IPS DF 19.7 (cell line): ENCODE results near the gene RHOBTB3.

ENCODE experiments used
- DNase-seq: peaks from one replicate; pipeline ENCODE4 v3.0.0-alpha.2; 2013; ENCODE audit warnings: low read depth, low spot score

RHOBTB3 gene

DNA sequence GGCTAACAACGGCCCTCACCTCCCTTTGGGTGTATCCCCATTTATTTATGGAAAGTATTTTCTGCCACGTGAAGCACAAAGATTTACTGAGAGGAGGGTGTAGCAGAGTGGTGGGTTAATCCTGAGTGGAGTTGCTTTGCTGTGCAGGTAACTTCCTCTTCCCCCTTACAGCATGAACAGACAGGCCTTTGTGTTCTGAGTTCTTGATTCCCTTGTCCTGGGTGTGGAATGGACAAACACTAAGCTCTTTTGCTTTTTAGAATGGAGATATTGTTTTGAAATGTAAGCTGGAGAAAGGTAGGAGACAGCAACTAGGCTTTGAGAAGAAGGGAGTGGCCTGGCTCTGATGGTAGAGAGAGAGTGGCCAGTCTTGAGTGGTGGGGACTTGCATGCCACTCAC is 108.5 kb downstream of the RHOBTB3 start:
- no peak for DNase-seq

DNA sequence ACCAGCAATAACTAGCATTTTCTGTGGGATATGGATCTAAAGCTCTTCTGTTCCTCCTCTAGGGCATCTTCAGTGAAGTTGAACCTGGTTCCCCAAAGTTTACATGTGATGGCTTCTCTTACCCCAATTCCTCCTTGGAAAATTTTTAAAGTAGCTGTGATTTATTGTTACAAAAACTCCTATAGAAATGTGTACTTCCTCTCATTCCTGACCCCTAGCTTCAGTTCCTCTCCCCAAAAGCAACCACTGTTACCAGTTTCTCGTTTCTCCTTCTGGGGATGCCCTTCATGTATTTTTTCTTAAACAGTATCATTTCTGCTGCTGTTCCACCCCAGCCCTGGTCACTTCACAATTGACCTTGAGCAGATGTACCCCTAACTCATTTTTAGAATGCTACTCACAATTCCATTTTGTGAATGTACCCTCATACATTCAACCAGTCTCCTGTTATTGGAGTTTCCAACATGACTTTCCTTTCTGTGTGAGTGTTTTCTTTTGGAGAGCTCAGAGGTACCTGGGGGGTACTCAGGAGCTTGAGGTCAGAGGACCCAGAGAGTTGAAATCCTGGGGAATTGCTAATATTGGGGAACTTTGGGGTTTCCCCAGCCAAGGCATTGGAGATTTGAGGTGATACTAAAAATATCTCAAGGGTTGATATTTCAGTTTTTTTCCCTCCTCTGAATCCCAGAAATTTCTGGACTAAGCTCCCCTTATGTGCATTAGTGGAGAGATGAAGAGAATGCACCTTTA is 110.0 kb downstream of the RHOBTB3 start:
- DNase-seq: no peak

DNA sequence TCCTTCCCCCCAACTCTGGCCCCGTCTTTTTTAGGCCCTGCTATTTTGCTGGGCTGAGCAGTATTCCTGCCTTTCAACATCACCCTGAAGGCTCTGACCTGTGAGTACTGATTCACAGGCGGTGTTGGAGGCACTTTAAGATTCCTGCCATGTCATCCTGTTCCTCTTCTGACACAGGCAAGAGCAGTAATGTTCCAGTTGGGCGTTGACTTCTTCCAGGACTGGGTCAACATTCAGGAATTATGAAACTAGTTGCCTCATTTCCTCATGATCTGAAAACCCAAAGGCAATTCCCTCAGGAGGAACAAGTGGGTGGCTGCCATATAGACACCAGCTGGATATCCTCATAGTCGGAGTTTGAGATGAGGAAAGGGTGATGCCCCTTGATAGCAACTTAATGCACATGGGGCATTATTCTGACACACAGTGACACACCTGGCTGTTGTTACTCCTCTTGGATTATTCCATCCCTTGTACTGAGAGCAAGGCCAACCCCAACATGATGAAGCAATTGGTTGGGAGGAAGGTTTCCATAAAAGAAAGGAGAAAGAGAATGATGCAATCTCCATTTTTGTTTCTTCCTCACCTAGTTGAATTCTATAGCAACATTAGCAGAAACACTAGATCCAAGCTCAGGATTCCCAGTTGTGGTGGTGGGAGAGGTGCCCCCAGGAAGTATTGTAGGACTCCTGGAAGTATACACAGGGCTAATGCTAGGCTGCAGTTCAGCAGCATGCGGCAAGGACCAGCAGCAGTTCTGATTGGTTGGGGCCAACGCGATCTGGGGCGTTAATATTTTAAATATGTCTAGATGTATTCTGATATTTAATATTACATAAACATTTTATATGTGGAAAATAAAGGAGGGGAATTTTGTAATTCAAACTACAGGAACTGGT is 111.0 kb downstream of the RHOBTB3 start:
- DNase-seq: no peak

DNA sequence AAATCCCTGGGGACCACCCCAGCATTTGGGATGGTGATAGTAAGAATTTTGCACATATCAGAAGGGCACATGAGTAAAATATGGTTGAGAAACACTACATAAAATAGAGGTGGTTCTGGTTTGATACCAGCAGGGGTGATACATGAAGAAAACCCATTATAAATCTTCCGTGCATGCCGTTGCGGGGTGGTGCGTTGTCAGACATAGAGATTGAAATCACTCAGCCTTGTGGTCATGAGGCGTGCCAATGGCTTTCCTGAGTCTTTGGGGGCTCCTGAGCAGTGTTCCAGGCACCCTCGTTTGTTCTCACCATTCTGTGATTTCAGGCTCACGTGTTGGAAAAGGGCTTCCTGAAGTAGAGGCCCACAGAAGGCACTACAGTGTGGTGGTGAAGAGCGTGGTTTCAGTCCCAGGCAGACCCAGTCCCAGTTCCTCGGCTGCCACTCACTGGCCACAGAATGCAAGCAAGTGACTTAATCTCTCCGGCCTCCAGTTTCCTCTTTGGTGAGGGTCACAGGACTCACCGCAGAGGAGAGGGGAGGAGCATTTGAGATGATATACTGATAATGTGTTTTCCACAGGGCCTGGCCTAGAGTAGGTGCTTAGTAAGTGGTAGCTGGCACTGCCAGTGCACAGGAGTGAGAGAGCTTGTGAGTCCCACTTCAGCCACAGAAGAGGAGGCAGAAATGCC is 111.9 kb downstream of the RHOBTB3 start:
- DNase-seq: no peak

DNA sequence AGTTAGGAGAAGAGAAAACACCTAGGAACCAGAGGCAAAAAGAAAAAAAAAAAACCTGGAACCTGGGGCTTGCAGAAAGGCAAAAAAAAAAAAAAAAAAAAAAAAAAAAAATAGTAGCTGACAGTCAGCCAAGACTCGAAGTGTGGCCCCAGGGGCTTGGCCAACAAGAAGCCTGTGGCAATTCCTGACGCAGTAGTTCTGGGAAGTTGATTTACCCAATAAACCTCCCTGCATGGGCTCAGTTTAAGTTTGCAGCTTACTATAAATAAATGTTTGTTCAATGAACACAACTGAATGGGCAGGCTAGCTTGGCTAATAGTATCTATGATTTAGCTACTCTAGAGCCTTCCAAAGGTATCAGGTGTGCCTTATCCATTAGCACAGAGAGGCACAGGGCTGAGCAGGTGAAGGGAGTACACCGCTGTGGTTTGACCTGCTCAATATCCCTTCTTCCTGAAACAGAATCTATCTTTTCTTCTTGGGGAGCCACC is 112.6 kb downstream of the RHOBTB3 start:
- no peak for DNase-seq

DNA sequence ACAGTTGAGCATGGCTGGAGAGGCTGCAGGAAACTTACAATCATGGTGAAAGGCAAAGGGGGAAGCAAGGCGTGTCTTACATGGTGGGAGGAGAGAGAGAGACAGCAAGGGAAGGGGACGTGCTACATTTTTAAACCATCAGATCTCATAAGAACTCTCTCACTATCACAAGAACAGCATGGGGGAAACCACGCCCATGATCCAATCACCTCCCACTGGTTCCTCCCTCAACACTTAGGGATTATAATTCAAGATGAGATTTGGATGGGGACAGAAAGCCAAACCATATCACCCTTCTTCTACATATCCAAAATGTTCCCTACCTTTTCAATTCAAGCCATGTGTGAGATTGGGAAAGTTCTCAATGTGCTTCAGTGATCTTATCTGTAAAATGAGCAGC is 114.3 kb downstream of the RHOBTB3 start:
- no peak for DNase-seq
